NOMO-1 (cell line): ENCODE results near the gene OCSTAMP.
A peak's percentile ranks its signal among the peaks of the same experiment; 100 is the strongest.

Experiments used
- DNase-seq, 2 experiments: peaks; one replicate each; lab custom pipeline; 2025; ENCODE audit not compliant: unreplicated experiment in 2 of 2; lab: John Stamatoyannopoulos, UW

The OCSTAMP gene

GRCh38 chr20:46573788-46574584, 23.5 kb upstream of the OCSTAMP start:
- DNase-seq = peak; percentile 15 to 28

GRCh38 chr20:46573234-46573633, 22.8 kb upstream of the OCSTAMP start:
- no peak for DNase-seq

GRCh38 chr20:46572790-46573189, 22.3 kb upstream of the OCSTAMP start:
- no peak for DNase-seq

GRCh38 chr20:46572153-46572552, 21.7 kb upstream of the OCSTAMP start:
- no peak for DNase-seq

- DNase-seq = no peak
Observed at GRCh38 chr20:46571418-46571817, 21.0 kb upstream of the OCSTAMP start.

- DNase-seq = no peak
Observed at GRCh38 chr20:46570956-46571355, 20.5 kb upstream of the OCSTAMP start.

GRCh38 chr20:46569961-46570360, 19.5 kb upstream of the OCSTAMP start:
- DNase-seq = no peak

- no peak for DNase-seq
Observed at GRCh38 chr20:46568570-46569129, 18.2 kb upstream of the OCSTAMP start.

- no peak for DNase-seq
Observed at GRCh38 chr20:46566125-46566524, 15.7 kb upstream of the OCSTAMP start.

- no peak for DNase-seq
Observed at GRCh38 chr20:46564241-46564957, 13.9 kb upstream of the OCSTAMP start.

GRCh38 chr20:46563860-46564221, 13.4 kb upstream of the OCSTAMP start:
- no peak for DNase-seq

GRCh38 chr20:46563170-46563859, 12.9 kb upstream of the OCSTAMP start:
- DNase-seq = no peak

- DNase-seq = peak; percentile 64 to 80
Observed at GRCh38 chr20:46562373-46563169, 12.1 kb upstream of the OCSTAMP start.

- no peak for DNase-seq
Observed at GRCh38 chr20:46562009-46562372, 11.5 kb upstream of the OCSTAMP start.

- DNase-seq = no peak
Observed at GRCh38 chr20:46559685-46560440, 9.4 kb upstream of the OCSTAMP start.

GRCh38 chr20:46559001-46559400, 8.5 kb upstream of the OCSTAMP start:
- DNase-seq = no peak

- DNase-seq = no peak
Observed at GRCh38 chr20:46558511-46558959, 8.1 kb upstream of the OCSTAMP start.

- DNase-seq = no peak
Observed at GRCh38 chr20:46557231-46557956, 6.9 kb upstream of the OCSTAMP start.

- DNase-seq = no peak
Observed at GRCh38 chr20:46555370-46555956, 5.0 kb upstream of the OCSTAMP start.
